Esophagus squamous epithelium (tissue), 4 donors: Measurements from ENCODE around the gene CALM1.

Experiments
- CTCF ChIP-seq, 6 experiments: fragments of 450-650 bp in 4 of 6; fragments of 200-600 bp in 2 of 6; sonication (generic) in 2 of 6; IDR thresholded peaks; one replicate each; pipeline ENCODE4 v1.5.1; 2016 to 2019; ENCODE audit warnings: antibody characterized with exemption in 6 of 6, mild to moderate bottlenecking in 4 of 6, moderate library complexity in 4 of 6
- POLR2A ChIP-seq, 4 donors: fragments of 450-650 bp; IDR thresholded peaks; one replicate each; pipeline ENCODE4 v1.6.1; 2017; ENCODE audit warnings: antibody characterized with exemption in 4 of 4, mild to moderate bottlenecking in 4 of 4, moderate library complexity in 3 of 4

GRCh38 chr14:90368946-90369721 lies 27.7 kb upstream of the CALM1 start:
- TF ChIP-seq CTCF (IDR thresholded peaks at IDR 0.05) (peak in 2 of 6 experiments; percentile 3 to 13), POLR2A (IDR thresholded peaks at IDR 0.05) (no peak)
